ENCODE measurements around the gene MTHFD1. TPM values are rescaled to one million over a fixed set of nuclear protein-coding genes. Genes with fewer than 3 reads are reported as not detected.

The MTHFD1 gene
- total and polyA plus RNA-seq, 9 of the 15 experiments (the other 6 are each of a cell fraction or from before 2014, with no cell fraction given): 66.7 to 158 (median 90.9) TPM

GRCh38 chr14:64503434-64504309 is 115.5 kb downstream of the MTHFD1 start, which contains the start of gene ZBTB25 (continued):
- TF ChIP-seq PCBP1 (IDR thresholded peaks at IDR 0.05; ENCODE audit: low read depth, low read length, poor library complexity, severe bottlenecking) (peak; percentile 45), DPF2 (IDR thresholded peaks at IDR 0.05) (no peak), ZNF311 (CRISPR knock-in tag; IDR thresholded peaks at IDR 0.05) (0 out of 2 replicates have a peak, but pooled peaks have one; percentile 22), ARID2 (IDR thresholded peaks at IDR 0.05) (no peak), NFRKB (IDR thresholded peaks at IDR 0.05; ENCODE audit: low read depth) (peak; percentile 52), NR4A1 (CRISPR knock-in tag; IDR thresholded peaks at IDR 0.05) (no peak), NR4A1 (tag; IDR thresholded peaks at IDR 0.05) (no peak), RBFOX2 (IDR thresholded peaks at IDR 0.05; ENCODE audit: low read depth, low read length) (peak; percentile 83), STAT5B (CRISPR knock-in tag; IDR thresholded peaks at IDR 0.05) (no peak), SIX5 (IDR thresholded peaks at IDR 0.05; ENCODE audit: borderline replicate concordance in 1 of 2, insufficient read depth in 1 of 2, low read depth in 1 of 2, low read length in 2 of 2) (no peak), ZNF589 (CRISPR knock-in tag; IDR thresholded peaks at IDR 0.05; ENCODE audit: low read depth) (peak; percentile 56; the same call in 1 of the 2 replicates), MYNN (IDR thresholded peaks at IDR 0.05) (no peak), MYNN (CRISPR knock-in tag; IDR thresholded peaks at IDR 0.05) (no peak), NFE2L1 (tag; IDR thresholded peaks at IDR 0.05; ENCODE audit: borderline replicate concordance, low read depth) (no peak), SNAPC5 (CRISPR knock-in tag; IDR thresholded peaks at IDR 0.05) (no peak), ZNF639 (CRISPR knock-in tag; conservative IDR thresholded peaks at IDR 0.05 in 1 of 2, IDR thresholded peaks at IDR 0.05 in 1 of 2) (peak in 1 of 2 experiments; percentile 33; a peak in 1 of 4 replicates), ZNF764 (CRISPR knock-in tag; IDR thresholded peaks at IDR 0.05; ENCODE audit: low read depth) (no peak), ATF7 (IDR thresholded peaks at IDR 0.05) (0 out of 2 replicates have a peak, but pooled peaks have one; percentile 13)
- TF ChIP-seq, protein P1, sequence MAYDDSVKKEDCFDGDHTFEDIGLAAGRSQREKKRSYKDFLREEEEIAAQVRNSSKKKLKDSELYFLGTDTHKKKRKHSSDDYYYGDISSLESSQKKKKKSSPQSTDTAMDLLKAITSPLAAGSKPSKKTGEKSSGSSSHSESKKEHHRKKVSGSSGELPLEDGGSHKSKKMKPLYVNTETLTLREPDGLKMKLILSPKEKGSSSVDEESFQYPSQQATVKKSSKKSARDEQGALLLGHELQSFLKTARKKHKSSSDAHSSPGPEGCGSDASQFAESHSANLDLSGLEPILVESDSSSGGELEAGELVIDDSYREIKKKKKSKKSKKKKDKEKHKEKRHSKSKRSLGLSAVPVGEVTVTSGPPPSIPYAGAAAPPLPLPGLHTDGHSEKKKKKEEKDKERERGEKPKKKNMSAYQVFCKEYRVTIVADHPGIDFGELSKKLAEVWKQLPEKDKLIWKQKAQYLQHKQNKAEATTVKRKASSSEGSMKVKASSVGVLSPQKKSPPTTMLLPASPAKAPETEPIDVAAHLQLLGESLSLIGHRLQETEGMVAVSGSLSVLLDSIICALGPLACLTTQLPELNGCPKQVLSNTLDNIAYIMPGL (CRISPR knock-in tag; IDR thresholded peaks at IDR 0.05): 0 out of 2 replicates have a peak, but pooled peaks have one; percentile 17
- TF ChIP-seq, protein P2, sequence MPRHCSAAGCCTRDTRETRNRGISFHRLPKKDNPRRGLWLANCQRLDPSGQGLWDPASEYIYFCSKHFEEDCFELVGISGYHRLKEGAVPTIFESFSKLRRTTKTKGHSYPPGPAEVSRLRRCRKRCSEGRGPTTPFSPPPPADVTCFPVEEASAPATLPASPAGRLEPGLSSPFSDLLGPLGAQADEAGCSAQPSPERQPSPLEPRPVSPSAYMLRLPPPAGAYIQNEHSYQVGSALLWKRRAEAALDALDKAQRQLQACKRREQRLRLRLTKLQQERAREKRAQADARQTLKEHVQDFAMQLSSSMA (CRISPR knock-in tag; IDR thresholded peaks at IDR 0.05): no peak
- TF ChIP-seq, protein P3, sequence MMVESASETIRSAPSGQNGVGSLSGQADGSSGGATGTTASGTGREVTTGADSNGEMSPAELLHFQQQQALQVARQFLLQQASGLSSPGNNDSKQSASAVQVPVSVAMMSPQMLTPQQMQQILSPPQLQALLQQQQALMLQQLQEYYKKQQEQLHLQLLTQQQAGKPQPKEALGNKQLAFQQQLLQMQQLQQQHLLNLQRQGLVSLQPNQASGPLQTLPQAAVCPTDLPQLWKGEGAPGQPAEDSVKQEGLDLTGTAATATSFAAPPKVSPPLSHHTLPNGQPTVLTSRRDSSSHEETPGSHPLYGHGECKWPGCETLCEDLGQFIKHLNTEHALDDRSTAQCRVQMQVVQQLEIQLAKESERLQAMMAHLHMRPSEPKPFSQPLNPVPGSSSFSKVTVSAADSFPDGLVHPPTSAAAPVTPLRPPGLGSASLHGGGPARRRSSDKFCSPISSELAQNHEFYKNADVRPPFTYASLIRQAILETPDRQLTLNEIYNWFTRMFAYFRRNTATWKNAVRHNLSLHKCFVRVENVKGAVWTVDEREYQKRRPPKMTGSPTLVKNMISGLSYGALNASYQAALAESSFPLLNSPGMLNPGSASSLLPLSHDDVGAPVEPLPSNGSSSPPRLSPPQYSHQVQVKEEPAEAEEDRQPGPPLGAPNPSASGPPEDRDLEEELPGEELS (CRISPR knock-in tag; IDR thresholded peaks at IDR 0.05; ENCODE audit: borderline replicate concordance): no peak
